ENCODE measurements around the gene SLC13A3. TPM values are rescaled to one million over a fixed set of nuclear protein-coding genes. Genes with fewer than 3 reads are reported as not detected.

The SLC13A3 gene
- total RNA-seq, 1 experiment from 2014 or later = 17.5 TPM

DNA sequence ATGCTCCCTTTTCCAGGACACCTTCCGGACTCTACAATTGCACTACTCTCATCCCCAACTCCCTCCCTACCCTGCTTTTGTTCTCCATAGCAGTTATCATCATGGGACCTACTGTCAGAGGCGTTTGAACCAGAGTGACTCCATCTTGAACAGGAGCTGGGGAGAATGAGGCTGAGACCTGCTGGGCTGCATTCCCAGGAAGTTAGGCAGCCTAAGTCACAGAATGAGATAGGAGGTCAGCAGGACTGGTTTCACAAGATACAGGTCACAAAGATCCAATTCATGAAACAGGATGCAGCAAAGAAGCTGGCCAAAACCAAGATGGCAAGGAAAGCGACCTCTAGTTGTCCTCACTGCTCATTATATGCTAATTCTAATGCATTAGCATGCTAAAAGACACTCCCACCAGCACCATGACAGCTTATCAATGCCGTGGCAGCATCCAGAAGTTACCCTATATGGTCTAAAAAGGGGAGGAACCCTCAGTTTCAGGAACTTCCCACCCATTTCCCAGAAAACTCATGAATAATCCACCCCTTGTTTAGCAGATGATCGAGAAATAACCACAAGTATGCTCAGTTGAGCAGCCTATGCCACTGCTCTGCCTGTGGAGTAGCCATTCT, 15.6 kb downstream of the SLC13A3 start:
- Histone ChIP-seq H3K9ac (ENCODE audit: extremely low read depth, insufficient read length, low read length) (no peak overlapping the region), H4K8ac (replicated peaks; ENCODE audit: insufficient read length, low read depth, low read length) (no peak overlapping the region), H3K56ac (ENCODE audit: insufficient read length, low read depth, low read length) (no peak overlapping the region), H2BK5ac (ENCODE audit: insufficient read length, low read length) (no peak overlapping the region), H2BK12ac (ENCODE audit: insufficient read length, low read depth, low read length) (no peak overlapping the region), H3K4me1 (ENCODE audit: insufficient read depth, low read length) (no peaks in the 10 kb centered on the region; the same call in 1 of the 2 replicates), H3T11ph (ENCODE audit: low read length) (no peak overlapping the region), H3K23me2 (ENCODE audit: insufficient read length, low read depth, low read length, poor library complexity, severe bottlenecking) (no peaks in the 10 kb centered on the region), H3K9me3 (ENCODE audit: control insufficient read depth, low read depth, low read length) (no peaks in the 10 kb centered on the region), H3K79me2 (ENCODE audit: insufficient read depth, low read length) (no peaks in the 10 kb centered on the region), H3K27me3 (ENCODE audit: insufficient read depth, low read length) (no peaks in the 10 kb centered on the region), H4K5ac (ENCODE audit: insufficient read length, low read depth, low read length) (no peak overlapping the region), H3K18ac (ENCODE audit: insufficient read length, low read depth, low read length) (no peak overlapping the region), H2BK15ac (ENCODE audit: low read depth, low read length) (no peak overlapping the region), H3K79me1 (ENCODE audit: insufficient read depth, low read depth, low read length, poor library complexity, severe bottlenecking) (no peaks in the 10 kb centered on the region), H2BK20ac (ENCODE audit: low read depth, low read length, poor library complexity, severe bottlenecking) (no peak overlapping the region), H4K20me1 (ENCODE audit: control insufficient read depth, insufficient read depth, insufficient read length) (peaks cover 2% of the 10 kb centered on the region), H2BK120ac (ENCODE audit: low read depth, low read length, poor library complexity, severe bottlenecking) (no peak overlapping the region), H3K23ac (ENCODE audit: insufficient read length, low read depth, low read length) (no peak overlapping the region), H3K27ac (ENCODE audit: insufficient read length, low read depth, low read length) (no peak overlapping the region), H3K4ac (ENCODE audit: low read depth, low read length) (no peak overlapping the region), H2AFZ (ENCODE audit: low read length) (no peak overlapping the region), H3K14ac (ENCODE audit: insufficient read depth, low read length) (no peak overlapping the region), H4K91ac (ENCODE audit: insufficient read length, low read depth, low read length) (no peak overlapping the region), H3K4me2 (ENCODE audit: insufficient read depth, insufficient read length, low read length) (no peak overlapping the region), H2AK5ac (ENCODE audit: insufficient read length, low read length) (no peak overlapping the region)
- peaks cover 47% of the 10 kb centered on the region in 2 experiments for H3K4me1 Mint-ChIP-seq
- no peaks in the 10 kb centered on the region; a peak in 2 of 5 replicates for H3K9me3 Mint-ChIP-seq
- peaks cover 1 to 6% (median 2%) of the 10 kb centered on the region in 3 experiments; a peak in 4 of 7 replicates for H3K36me3 Mint-ChIP-seq (ENCODE audit: insufficient read depth in 1 of 3, low read depth in 3 of 3)
- H3K4me3 Mint-ChIP-seq = no peak overlapping the region
- DNase-seq = no peak
- WGBS (ENCODE audit: extremely low coverage, insufficient read length, low lambda C conversion rate) = no CpG with 5 or more reads among the region's 5 CpGs
- TF ChIP-seq, protein P1, sequence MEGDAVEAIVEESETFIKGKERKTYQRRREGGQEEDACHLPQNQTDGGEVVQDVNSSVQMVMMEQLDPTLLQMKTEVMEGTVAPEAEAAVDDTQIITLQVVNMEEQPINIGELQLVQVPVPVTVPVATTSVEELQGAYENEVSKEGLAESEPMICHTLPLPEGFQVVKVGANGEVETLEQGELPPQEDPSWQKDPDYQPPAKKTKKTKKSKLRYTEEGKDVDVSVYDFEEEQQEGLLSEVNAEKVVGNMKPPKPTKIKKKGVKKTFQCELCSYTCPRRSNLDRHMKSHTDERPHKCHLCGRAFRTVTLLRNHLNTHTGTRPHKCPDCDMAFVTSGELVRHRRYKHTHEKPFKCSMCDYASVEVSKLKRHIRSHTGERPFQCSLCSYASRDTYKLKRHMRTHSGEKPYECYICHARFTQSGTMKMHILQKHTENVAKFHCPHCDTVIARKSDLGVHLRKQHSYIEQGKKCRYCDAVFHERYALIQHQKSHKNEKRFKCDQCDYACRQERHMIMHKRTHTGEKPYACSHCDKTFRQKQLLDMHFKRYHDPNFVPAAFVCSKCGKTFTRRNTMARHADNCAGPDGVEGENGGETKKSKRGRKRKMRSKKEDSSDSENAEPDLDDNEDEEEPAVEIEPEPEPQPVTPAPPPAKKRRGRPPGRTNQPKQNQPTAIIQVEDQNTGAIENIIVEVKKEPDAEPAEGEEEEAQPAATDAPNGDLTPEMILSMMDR (conservative IDR thresholded peaks at IDR 0.05) = no peak
- peaks cover 3% of the 10 kb centered on the region; the same call in 1 of the 2 replicates for H3K27me3 Mint-ChIP-seq (ENCODE audit: low read depth)
- no peak overlapping the region for H3K27ac Mint-ChIP-seq

Measured in H9 (cell line).